ENCODE data around the gene MED27. TPM values are rescaled to one million over a fixed set of nuclear protein-coding genes. Genes with fewer than 3 reads are reported as not detected.

Gene MED27
- total RNA-seq, 1 experiment from 2014 or later, result 24.4 TPM

GRCh38 chr9:131976157-131977108 is 103.2 kb downstream of the MED27 start:
- DNase-seq (ENCODE audit: low read depth, low spot score) (no peak), ATAC-seq (no peak)
- Histone ChIP-seq H3K9me3 (ENCODE audit: control insufficient read depth, insufficient read depth, low read depth, low read length) (no peaks in the 10 kb centered on the region), H3K27me3 (ENCODE audit: control insufficient read depth, insufficient read depth, low read length) (no peaks in the 10 kb centered on the region), H3K27ac (ENCODE audit: low read length) (no peak overlapping the region), H3K36me3 (ENCODE audit: control insufficient read depth, insufficient read depth, low read length) (no peaks in the 10 kb centered on the region), H3K4me1 (ENCODE audit: control insufficient read depth, insufficient read depth, low read length) (no peaks in the 10 kb centered on the region), H3K4me3 (ENCODE audit: low read depth in 2 of 2, low read length in 2 of 2) (no peak overlapping the region)
- ChIA-PET CTCF (no interaction called here), POLR2A (no interaction called here)
- intact Hi-C loops (cut with micrococcal nuclease; ENCODE audit: unreplicated experiment), result no loop called here
- no peak for TF ChIP-seq CTCF (IDR thresholded peaks at IDR 0.05)
- no peak for TF ChIP-seq SIN3A (IDR thresholded peaks at IDR 0.05; ENCODE audit: borderline replicate concordance, insufficient read depth, low read depth, low read length)
- TF ChIP-seq TCF7L2 (IDR thresholded peaks at IDR 0.05; ENCODE audit: low read depth, low read length), result no peak
- TF ChIP-seq POLR2AphosphoS5 (IDR thresholded peaks at IDR 0.05; ENCODE audit: low read depth, low read length), result no peak
- TF ChIP-seq, protein P1, sequence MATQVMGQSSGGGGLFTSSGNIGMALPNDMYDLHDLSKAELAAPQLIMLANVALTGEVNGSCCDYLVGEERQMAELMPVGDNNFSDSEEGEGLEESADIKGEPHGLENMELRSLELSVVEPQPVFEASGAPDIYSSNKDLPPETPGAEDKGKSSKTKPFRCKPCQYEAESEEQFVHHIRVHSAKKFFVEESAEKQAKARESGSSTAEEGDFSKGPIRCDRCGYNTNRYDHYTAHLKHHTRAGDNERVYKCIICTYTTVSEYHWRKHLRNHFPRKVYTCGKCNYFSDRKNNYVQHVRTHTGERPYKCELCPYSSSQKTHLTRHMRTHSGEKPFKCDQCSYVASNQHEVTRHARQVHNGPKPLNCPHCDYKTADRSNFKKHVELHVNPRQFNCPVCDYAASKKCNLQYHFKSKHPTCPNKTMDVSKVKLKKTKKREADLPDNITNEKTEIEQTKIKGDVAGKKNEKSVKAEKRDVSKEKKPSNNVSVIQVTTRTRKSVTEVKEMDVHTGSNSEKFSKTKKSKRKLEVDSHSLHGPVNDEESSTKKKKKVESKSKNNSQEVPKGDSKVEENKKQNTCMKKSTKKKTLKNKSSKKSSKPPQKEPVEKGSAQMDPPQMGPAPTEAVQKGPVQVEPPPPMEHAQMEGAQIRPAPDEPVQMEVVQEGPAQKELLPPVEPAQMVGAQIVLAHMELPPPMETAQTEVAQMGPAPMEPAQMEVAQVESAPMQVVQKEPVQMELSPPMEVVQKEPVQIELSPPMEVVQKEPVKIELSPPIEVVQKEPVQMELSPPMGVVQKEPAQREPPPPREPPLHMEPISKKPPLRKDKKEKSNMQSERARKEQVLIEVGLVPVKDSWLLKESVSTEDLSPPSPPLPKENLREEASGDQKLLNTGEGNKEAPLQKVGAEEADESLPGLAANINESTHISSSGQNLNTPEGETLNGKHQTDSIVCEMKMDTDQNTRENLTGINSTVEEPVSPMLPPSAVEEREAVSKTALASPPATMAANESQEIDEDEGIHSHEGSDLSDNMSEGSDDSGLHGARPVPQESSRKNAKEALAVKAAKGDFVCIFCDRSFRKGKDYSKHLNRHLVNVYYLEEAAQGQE (IDR thresholded peaks at IDR 0.05; ENCODE audit: insufficient read depth in 1 of 2, low read depth in 2 of 2, low read length in 1 of 2), result no peak
- in situ Hi-C loops (cut with HindIII; ENCODE audit: low pct_unique_long_range_greater_than_20kb, low sequenced_read_pairs), result no loop called here
- BruUV-seq (replicated peaks), result no TSS peak

GRCh38 chr9:131972889-131973288 is 106.8 kb downstream of the MED27 start:
- intact Hi-C loops (cut with micrococcal nuclease; ENCODE audit: unreplicated experiment), result no loop called here
- no peak for ATAC-seq
- in situ Hi-C loops (cut with HindIII; ENCODE audit: low pct_unique_long_range_greater_than_20kb, low sequenced_read_pairs), result no loop called here
- H3K4me1 ChIP-seq (ENCODE audit: control insufficient read depth, insufficient read depth, low read length), result no peaks in the 10 kb centered on the region
- no peaks in the 10 kb centered on the region for H3K36me3 ChIP-seq (ENCODE audit: control insufficient read depth, insufficient read depth, low read length)
- CTCF ChIA-PET, result no interaction called here
- no peak for TF ChIP-seq POLR2AphosphoS5 (IDR thresholded peaks at IDR 0.05; ENCODE audit: low read depth, low read length)
- TF ChIP-seq TCF7L2 (IDR thresholded peaks at IDR 0.05; ENCODE audit: low read depth, low read length), result no peak
- no peak for TF ChIP-seq CTCF (IDR thresholded peaks at IDR 0.05)
- no peak for TF ChIP-seq SIN3A (IDR thresholded peaks at IDR 0.05; ENCODE audit: borderline replicate concordance, insufficient read depth, low read depth, low read length)
- TF ChIP-seq, protein P1 (IDR thresholded peaks at IDR 0.05; ENCODE audit: insufficient read depth in 1 of 2, low read depth in 2 of 2, low read length in 1 of 2), result no peak
- H3K9me3 ChIP-seq (ENCODE audit: control insufficient read depth, insufficient read depth, low read depth, low read length), result no peaks in the 10 kb centered on the region
- no peak for DNase-seq (ENCODE audit: low read depth, low spot score)
- POLR2A ChIA-PET, result no interaction called here
- H3K4me3 ChIP-seq (ENCODE audit: low read depth in 2 of 2, low read length in 2 of 2), result no peak overlapping the region
- H3K27ac ChIP-seq (ENCODE audit: low read length), result no peak overlapping the region
- BruUV-seq (replicated peaks), result no TSS peak
- no peaks in the 10 kb centered on the region for H3K27me3 ChIP-seq (ENCODE audit: control insufficient read depth, insufficient read depth, low read length)

Data from Panc1 (cell line).